COLO829 (cell line): ENCODE measurements around the gene LZTS3.
"Not testable (repeated sequence)": the region's sequence is repeated elsewhere in the genome, so short reads cannot be mapped to it uniquely, and the experiment has no call there.

Experiments used
- DNase-seq: peaks from one replicate; pipeline ENCODE4 v3.0.0; 2012; ENCODE audit warnings: low spot score

The LZTS3 gene

GRCh38 chr20:3167738-3168078 lies 5.6 kb downstream of the LZTS3 start:
- no peak for DNase-seq

GRCh38 chr20:3166913-3167342 lies 6.4 kb downstream of the LZTS3 start:
- no peak for DNase-seq

- DNase-seq, result no peak
Observed at GRCh38 chr20:3166338-3166912, 6.9 kb downstream of the LZTS3 start.

- no peak for DNase-seq
Observed at GRCh38 chr20:3165473-3166337, 7.6 kb downstream of the LZTS3 start.

- DNase-seq, result no peak
Observed at GRCh38 chr20:3164763-3165410, 8.5 kb downstream of the LZTS3 start.

GRCh38 chr20:3164043-3164762 lies 9.1 kb downstream of the LZTS3 start:
- no peak for DNase-seq

GRCh38 chr20:3163099-3164042 lies 10.0 kb downstream of the LZTS3 start:
- DNase-seq, result no peak

- no peak for DNase-seq
Observed at GRCh38 chr20:3162080-3162611, 11.2 kb downstream of the LZTS3 start.

- DNase-seq, result no peak
Observed at GRCh38 chr20:3161316-3162079, 11.9 kb downstream of the LZTS3 start.

- no peak for DNase-seq
Observed at GRCh38 chr20:3160418-3160817, 12.9 kb downstream of the LZTS3 start.

- no peak for DNase-seq
Observed at GRCh38 chr20:3158968-3159431, 14.3 kb downstream of the LZTS3 start.

- no peak for DNase-seq
Observed at GRCh38 chr20:3157817-3158216, 15.5 kb downstream of the LZTS3 start.

- DNase-seq, result no peak
Observed at GRCh38 chr20:3156811-3157619, 16.3 kb downstream of the LZTS3 start.

- not testable (repeated sequence) for DNase-seq
Observed at GRCh38 chr20:3152057-3152644, 21.2 kb downstream of the LZTS3 start.

GRCh38 chr20:3150908-3151307 lies 22.4 kb downstream of the LZTS3 start:
- no peak for DNase-seq

- no peak for DNase-seq
Observed at GRCh38 chr20:3146732-3147341, 26.5 kb downstream of the LZTS3 start.

GRCh38 chr20:3141757-3142156 lies 31.6 kb downstream of the LZTS3 start:
- DNase-seq, result no peak

- no peak for DNase-seq
Observed at GRCh38 chr20:3137492-3137891, 35.9 kb downstream of the LZTS3 start.
